GM06990 (cell line): ENCODE data around the gene PPP6R3.
"Not testable (repeated sequence)": the region's sequence is repeated elsewhere in the genome, so short reads cannot be mapped to it uniquely, and the experiment has no call there.

Experiments used
- DNase-seq: peaks from one replicate; pipeline ENCODE4 v3.0.0-alpha.2; 2011; ENCODE audit not compliant: insufficient read length; ENCODE audit errors: extremely low read depth
- H3K27me3 ChIP-seq: replicated peaks from 2 replicates; pipeline ENCODE4 v1.6.0; 2011; ENCODE audit warnings: low read length; ENCODE audit not compliant: control insufficient read depth, insufficient read depth
- H3K36me3 ChIP-seq: 2 replicates; pipeline ENCODE4 v1.5.1; 2011; ENCODE audit warnings: low read length; ENCODE audit not compliant: control insufficient read depth, insufficient read depth
- H3K4me3 ChIP-seq: replicated peaks from 2 replicates; pipeline ENCODE4 v1.5.1; 2011; ENCODE audit warnings: low read depth, mild to moderate bottlenecking, control low read depth, low read length
- TF ChIP-seq, protein P1 (sequence below): IDR thresholded peaks from 2 replicates; pipeline ENCODE4 v1.5.1; 2011; ENCODE audit warnings: low read length, control low read depth, mild to moderate bottlenecking, inconsistent platforms; ENCODE audit not compliant: insufficient read depth, poor library complexity, severe bottlenecking

Gene PPP6R3

DNA sequence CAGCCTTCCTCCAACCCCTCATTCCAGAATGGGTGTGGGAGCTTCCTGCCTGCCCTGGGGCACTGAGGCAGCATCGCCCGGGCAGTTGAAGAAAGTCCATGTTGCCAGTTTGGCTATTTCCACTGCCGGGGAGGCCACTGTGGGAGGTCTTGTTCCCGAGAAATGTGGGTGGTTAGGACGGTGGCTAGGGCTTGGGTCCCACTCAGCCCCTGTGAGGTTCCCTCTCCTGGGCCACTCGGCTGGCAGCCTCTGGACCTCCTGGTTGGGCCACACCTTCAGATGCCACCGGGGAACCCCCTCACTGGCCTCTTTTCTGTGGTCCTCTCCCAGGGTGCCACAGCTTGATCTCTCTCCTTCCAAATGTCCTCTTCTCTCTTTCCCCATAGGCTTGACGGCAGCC, 5.1 kb upstream of the PPP6R3 start:
- DNase-seq, result no peak
- no peaks in the 10 kb centered on the region for H3K36me3 ChIP-seq
- no peaks in the 10 kb centered on the region for H3K27me3 ChIP-seq
- no peak overlapping the region for H3K4me3 ChIP-seq
- TF ChIP-seq, protein P1, sequence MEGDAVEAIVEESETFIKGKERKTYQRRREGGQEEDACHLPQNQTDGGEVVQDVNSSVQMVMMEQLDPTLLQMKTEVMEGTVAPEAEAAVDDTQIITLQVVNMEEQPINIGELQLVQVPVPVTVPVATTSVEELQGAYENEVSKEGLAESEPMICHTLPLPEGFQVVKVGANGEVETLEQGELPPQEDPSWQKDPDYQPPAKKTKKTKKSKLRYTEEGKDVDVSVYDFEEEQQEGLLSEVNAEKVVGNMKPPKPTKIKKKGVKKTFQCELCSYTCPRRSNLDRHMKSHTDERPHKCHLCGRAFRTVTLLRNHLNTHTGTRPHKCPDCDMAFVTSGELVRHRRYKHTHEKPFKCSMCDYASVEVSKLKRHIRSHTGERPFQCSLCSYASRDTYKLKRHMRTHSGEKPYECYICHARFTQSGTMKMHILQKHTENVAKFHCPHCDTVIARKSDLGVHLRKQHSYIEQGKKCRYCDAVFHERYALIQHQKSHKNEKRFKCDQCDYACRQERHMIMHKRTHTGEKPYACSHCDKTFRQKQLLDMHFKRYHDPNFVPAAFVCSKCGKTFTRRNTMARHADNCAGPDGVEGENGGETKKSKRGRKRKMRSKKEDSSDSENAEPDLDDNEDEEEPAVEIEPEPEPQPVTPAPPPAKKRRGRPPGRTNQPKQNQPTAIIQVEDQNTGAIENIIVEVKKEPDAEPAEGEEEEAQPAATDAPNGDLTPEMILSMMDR, result no peak

DNA sequence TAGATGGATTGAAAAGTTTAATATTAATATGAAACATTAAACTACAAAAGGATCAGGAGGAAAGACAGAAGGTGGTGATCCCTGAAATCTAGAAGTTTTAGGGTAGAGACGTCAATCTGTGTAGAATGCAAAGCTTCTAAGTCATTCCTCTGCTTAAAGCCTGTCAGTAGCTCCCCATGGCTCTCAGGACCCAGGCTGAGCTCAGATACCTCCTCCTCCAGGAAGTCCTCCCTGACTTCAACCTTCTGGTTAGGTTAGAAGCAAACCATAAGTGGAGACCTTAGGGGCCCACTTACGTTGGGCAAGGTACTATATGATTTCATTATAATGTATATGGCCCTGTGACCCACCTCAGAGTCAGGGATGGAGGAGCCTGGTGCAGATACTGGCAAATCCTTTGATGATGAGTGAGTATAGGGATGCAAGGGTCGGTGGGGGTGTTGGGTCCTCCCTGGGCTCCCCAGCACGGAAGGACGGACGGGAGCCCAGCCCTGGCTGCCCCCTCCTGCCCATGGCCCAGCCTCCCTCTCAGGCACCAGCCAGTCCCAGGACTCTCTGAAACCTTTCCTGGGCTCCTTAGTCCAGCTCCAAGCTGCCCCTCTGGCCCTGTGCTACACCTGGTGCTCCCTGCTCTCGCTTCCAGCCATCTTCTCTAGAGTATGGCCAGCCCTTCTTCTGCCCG, 3.2 kb upstream of the PPP6R3 start:
- Histone ChIP-seq H3K4me3 (no peak overlapping the region), H3K27me3 (no peaks in the 10 kb centered on the region)

DNA sequence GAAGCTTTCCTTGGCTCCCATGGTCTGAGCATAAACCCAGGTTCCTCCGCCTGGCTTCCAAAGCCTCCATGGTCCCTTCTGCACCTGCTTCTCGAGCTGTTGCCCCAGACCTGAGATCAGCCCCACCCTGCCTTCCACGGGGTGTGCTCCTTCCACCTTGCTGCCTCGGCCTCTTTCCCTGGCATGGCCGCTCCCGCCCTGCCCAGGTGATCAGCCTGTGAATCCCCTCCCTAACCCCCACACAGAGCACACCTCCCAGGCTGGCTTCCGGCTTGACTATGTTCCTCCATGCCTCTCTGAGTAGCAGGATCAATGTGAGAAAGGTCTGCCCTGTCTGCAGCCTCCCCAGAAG, 2.7 kb upstream of the PPP6R3 start:
- TF ChIP-seq, protein P1, result no peak
- Histone ChIP-seq H3K4me3 (no peak overlapping the region), H3K27me3 (no peaks in the 10 kb centered on the region), H3K36me3 (no peaks in the 10 kb centered on the region)
- DNase-seq, result no peak

More for the DNA sequence above, 3.2 kb upstream of the PPP6R3 start:
- H3K36me3 ChIP-seq, result no peaks in the 10 kb centered on the region
- TF ChIP-seq, protein P1, result no peak
- DNase-seq, result no peak

DNA sequence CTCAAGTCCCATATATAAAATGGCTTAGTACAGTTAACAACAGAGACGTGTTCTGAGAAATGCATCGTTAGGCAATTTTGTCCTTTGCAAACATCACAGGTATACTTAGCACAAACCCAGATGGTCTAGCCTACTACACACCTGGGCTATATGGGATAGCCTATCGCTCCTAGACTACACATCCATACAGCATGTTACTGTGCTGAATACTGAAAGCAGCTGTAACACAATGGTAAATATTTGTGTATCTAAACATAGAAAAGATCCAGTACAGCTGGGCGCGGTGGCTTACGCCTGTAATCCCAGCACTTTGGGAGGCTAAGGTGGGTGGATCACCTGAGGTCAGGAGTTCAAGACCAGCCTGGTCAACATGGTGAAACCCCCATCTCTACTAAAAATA, 2.2 kb upstream of the PPP6R3 start:
- not testable (repeated sequence) for H3K27me3 ChIP-seq, H3K36me3 ChIP-seq, H3K4me3 ChIP-seq, DNase-seq

DNA sequence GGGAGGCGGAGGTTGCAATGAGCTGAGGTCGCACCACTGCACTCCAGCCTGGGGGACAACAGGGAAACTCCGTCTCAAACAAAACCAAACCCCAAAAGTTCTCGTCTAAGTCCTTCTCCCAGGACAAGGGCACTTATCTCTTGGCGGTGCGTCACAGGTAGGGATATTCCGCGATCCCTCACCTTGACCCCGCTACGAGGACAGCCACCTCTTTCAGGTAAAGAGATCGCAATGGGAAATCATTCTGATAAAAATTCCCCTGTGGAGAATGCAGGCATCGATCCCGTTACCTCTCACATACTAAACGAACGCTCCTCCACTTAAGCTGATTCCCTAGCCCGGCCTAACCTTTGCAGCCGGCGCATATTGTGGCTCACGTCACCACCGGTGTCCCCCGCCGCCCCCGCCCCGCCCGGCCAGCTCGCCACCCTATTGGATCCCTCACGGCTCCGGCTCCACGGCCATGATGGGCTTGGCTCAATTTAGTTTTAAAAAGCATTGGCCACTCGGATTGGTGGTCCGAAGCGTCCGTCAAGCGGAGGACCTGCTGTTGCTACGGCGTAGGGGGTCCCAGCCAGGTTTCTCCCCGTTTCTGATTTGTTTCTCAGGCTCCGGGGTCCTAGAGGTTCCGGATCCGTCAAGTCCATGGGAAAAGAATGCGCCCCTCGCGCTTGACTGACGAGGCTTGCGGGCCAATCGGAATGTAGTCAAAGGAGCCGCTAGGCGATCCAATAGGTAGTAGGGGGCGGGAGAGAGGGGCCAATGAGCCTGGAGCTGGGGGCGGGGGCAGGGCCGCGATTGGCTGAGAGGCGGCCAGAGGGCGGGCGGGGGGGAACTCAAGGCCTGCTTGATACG, 439 bp upstream of the PPP6R3 start:
- Histone ChIP-seq H3K4me3 (peak overlapping the region; percentile 91), H3K36me3 (no peaks in the 10 kb centered on the region), H3K27me3 (no peaks in the 10 kb centered on the region)
- TF ChIP-seq, protein P1, result no peak
- peak; percentile 95 for DNase-seq

DNA sequence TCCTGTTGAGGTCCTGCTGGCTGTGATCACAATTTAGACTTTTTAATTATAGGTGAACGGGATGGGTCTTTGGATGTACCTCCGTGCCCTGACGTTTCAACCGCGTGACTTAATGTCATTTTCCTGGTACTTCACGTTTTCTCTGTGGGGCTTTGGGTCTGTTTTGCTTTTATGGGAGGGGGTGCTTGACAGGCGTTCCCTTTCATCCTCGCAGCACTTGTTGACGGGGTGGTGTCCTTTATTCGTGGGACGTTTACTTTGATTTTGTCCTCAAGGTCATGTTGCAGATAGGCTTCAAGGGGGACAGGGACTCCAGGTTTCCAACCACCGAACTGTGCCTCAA, 994 bp downstream of the PPP6R3 start:
- H3K36me3 ChIP-seq, result no peaks in the 10 kb centered on the region
- TF ChIP-seq, protein P1, result no peak
- H3K27me3 ChIP-seq, result no peaks in the 10 kb centered on the region
- DNase-seq, result no peak
- peak overlapping the region; percentile 91 for H3K4me3 ChIP-seq
